HG02970 (cell line): Measurements from ENCODE around the gene PPP4R1.
"Not testable (repeated sequence)": the region's sequence is repeated elsewhere in the genome, so short reads cannot be mapped to it uniquely, and the experiment has no call there.

Experiments used
- ATAC-seq: cut with Tn5 transposase; IDR thresholded peaks from one replicate; pipeline ENCODE4 v1.9.1; 2021; ENCODE audit warnings: mild to moderate bottlenecking, moderate library complexity, moderate number of reproducible peaks; ENCODE audit not compliant: unreplicated experiment, low FRiP score

The PPP4R1 gene, protein sequence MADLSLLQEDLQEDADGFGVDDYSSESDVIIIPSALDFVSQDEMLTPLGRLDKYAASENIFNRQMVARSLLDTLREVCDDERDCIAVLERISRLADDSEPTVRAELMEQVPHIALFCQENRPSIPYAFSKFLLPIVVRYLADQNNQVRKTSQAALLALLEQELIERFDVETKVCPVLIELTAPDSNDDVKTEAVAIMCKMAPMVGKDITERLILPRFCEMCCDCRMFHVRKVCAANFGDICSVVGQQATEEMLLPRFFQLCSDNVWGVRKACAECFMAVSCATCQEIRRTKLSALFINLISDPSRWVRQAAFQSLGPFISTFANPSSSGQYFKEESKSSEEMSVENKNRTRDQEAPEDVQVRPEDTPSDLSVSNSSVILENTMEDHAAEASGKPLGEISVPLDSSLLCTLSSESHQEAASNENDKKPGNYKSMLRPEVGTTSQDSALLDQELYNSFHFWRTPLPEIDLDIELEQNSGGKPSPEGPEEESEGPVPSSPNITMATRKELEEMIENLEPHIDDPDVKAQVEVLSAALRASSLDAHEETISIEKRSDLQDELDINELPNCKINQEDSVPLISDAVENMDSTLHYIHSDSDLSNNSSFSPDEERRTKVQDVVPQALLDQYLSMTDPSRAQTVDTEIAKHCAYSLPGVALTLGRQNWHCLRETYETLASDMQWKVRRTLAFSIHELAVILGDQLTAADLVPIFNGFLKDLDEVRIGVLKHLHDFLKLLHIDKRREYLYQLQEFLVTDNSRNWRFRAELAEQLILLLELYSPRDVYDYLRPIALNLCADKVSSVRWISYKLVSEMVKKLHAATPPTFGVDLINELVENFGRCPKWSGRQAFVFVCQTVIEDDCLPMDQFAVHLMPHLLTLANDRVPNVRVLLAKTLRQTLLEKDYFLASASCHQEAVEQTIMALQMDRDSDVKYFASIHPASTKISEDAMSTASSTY

DNA sequence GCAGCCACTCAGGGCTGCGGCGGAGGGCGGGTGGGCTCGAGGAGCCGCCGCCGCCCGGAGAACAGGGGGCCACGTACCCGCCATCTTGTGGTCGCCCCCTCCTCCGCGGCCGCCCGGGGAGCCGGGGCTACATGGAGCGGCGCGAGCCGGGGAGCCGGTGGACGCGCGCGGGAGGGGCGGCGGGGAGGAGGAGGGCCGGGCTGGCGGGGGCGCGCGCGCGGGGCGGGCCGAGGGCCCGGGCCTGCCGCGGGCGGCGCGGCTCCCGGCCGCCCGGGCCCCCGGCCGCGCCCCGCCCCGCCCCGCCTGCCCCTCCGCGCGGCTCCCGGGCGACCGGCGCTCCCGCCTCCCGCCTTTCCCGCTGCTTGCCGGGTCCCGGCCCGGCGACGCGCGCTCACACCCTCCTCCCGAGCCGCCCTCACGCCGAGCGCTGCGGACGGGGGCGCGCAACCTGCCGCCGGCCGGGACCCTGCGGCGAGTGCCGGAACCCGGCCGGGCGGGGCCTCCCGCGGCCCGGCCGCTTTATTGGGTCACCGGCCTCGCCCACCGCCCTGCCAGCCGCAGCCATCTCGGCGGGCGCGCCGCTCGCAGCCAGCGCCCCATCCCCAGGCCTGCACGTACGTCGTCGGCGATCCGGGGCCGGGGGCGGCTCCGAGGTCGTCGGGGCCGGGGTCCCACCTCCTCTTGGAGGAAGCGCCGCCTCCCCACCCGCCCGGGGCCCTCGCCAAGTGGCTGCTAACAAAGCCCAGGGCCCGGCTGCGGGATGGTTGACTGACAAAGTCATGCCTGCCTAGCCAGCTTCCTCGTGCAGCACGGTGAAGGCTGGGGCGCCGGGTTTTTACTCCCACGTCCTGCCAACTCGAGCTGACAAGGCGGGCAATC is at the start of gene PPP4R1:
Gene PPP4R1, minus strand, starts transcription at position 159 of the 879 bp plus-strand sequence. Its CDS starts 75 bp downstream, at position 84.
- peak; percentile 67 for ATAC-seq

DNA sequence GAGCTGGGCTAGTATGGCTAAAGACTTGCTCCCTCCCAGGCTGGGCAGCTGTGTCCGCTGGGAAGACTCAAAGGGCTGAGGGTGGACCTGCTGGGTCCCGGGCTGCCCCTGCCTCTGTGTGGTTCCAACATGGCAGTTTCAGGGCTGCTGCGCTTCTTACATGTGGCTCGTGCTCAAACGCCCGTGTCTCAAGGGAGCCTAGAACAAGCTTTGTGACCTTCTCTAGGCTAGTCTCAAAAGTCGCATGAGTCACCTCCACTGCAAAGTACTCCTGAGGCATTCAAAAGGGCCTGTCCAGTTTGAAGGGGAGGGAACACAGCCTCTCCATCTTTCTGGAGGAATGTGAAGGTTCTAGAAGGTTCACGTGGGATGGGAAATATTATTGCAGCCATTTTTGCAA is 49.0 kb upstream of the PPP4R1 start:
- ATAC-seq = no peak

DNA sequence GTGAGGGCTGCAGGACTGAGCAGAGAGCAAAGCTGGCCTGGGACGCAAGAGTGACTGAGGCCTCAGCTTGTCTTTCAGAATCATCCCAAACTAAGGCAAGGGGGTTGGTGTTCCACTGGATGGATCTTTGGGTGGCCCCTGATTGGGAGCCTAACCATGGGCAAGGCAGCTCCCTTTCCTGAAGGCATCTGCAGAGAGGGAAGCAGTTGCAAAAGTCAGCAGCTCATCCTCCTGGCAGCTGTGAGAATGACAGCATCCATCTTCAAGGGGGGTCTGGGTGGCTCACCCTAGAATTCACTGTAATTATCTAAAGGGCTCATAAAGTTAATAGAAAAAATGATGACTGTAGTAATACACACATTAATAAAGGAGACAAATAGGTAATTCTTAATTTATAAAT is 47.2 kb upstream of the PPP4R1 start:
- ATAC-seq = no peak

DNA sequence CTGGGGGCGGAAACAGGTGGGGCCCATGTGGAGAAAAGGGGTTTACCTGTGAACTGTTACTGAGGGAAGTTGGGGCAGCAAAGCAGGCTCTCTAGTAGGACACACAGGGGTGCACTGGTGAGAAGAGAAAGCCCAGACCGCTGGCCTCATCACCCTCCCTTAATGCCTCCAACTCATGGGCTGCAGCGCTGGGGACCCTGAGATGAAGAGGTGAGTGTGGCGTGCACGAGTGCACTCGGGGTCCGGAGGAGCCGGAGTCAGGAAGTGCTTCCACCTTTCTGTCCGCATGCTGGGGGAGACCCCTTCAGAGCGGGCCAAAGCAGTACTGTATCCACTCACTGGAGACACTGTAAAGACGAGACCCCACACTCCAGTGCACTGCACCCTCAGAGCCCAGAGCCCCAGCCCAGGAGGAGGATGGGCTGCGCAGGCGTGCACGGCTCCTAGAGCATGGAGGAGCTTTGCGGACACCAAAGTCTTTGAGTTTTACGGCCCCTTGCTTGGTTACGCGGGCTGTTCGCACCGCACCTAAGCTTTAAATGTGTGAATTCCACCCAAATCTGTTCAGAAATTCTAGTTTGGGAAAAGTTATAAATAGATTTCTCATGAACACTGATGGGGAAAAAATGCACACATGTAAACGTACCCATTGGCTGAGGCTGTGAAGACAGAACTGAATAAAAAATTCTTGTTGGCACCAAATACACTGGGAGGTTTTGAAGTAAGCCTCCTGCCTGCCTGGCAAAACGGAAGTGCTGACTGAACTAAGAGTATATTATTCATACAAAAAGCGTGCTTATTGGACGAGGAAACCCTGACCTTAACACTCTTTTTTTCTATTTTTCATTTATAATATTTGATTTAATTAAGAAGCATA is 45.4 kb upstream of the PPP4R1 start:
- ATAC-seq = no peak

DNA sequence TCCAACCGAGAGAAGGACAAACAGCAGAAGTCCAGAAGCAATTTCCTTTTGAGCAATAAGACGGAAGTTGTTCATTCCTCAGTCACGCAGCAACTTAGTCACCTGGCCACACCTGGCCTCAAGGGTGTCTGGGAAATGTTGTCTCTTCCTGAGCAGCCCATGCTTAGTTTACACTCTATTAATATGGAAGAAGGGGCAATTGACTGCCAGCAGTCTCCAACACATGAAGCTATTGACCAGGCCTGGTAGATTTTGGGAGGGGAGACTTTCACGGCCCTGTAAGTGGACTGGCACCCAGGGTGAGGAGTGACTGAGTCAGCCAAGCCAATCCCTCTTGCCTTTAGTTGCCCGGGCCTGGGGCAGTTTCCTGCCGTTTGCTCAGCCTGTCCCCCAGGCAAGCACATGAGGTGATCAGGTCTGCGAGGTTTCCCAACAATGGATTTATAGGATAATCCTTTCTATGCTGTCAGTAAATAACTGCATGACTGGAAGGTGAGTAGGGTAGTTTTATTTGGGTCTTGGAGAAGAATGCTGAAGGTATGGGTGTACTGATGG is 43.8 kb upstream of the PPP4R1 start:
- no peak for ATAC-seq

DNA sequence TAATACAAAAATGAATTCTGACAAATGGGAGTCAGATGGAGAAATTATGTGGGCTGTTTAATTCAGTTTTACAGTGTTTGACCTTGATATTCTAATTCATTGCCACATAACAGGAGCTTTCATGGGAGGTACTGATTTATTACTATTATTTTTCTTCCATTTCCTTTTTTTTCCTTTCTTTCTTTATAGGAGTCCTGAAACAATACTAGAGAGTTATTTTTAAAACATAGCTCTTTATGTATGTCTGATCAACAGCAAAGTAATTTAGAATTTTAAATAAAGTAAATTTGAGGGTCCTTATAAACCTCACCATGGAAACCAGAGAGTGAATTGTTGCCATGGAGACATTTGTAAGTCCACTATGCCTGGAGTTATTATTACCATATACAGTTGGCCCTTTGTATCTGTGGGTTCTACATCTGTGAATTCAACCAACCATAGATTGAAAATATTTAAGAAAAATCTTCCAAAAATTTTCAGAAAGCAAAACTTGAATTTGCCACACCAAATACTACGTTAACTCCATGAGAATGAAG is 40.9 kb upstream of the PPP4R1 start:
- ATAC-seq = no peak

DNA sequence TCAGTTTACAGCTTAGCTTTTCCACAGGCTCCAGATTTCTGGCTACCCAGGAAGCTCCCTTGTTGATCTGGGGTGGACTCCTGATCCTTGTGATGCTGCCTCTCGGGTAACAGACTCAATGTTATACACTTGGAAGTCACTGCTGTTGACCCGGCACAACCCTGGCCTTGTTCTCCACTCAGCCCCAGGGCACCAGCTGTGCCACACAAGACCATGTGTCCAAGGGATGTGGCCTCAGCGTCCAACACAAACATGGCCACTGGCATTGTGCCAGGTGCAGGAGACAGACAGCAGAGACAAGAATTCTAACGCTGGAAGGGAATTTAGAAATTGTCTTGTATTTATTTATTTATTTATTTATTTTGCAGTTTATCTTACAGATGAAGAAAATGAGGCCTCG is 39.0 kb upstream of the PPP4R1 start:
- ATAC-seq = no peak

DNA sequence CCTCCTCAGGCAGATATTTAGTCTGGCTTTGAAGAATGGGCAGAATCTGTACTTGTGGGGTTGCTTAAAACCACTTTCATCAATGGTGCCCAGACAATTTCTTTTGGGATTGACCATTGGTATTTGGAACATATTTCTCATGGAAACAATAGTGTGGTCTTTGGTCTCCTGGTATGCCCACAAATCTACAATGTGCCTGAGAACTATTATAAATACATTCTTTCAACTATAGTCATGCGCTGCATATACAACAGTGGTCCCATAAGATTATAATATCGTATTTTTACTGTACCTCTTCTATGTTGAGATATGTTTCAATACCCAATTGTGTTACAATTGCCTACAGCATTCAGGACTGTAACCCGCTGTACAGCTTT is 34.8 kb upstream of the PPP4R1 start:
- ATAC-seq = no peak

DNA sequence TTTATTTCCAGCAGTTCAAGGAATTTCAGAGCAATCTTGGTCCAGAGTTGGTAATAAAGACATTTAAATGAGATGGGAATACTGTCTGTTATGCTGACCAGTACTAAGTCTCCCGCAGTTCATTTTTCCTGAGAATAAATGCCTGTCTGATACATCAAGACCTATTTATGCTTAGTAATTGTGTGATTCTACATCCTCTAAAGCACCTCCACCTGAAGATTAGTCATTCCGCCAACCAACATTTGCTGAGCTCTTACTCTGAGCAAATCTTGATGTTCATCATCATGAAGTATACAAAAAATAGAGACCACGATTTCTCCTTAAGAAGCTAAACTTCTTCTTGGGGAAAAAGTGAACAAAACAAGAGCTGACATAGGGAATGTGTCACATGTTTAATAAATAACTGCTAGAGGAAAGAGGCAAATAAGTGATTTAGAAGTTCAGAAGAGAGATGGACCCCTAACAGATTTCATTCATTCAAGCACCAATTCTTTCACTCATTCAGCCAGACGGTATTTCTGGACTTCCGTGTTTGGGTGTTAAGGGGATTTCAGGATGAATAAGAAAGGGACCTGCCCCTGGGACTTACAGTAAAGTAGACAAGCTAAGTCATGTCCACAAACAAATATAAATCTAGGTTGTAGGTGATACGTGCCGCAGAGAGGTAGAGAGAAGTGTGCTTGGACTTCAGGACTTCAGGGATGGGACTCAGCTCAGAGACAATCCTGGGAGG is 34.2 kb upstream of the PPP4R1 start:
- no peak for ATAC-seq

DNA sequence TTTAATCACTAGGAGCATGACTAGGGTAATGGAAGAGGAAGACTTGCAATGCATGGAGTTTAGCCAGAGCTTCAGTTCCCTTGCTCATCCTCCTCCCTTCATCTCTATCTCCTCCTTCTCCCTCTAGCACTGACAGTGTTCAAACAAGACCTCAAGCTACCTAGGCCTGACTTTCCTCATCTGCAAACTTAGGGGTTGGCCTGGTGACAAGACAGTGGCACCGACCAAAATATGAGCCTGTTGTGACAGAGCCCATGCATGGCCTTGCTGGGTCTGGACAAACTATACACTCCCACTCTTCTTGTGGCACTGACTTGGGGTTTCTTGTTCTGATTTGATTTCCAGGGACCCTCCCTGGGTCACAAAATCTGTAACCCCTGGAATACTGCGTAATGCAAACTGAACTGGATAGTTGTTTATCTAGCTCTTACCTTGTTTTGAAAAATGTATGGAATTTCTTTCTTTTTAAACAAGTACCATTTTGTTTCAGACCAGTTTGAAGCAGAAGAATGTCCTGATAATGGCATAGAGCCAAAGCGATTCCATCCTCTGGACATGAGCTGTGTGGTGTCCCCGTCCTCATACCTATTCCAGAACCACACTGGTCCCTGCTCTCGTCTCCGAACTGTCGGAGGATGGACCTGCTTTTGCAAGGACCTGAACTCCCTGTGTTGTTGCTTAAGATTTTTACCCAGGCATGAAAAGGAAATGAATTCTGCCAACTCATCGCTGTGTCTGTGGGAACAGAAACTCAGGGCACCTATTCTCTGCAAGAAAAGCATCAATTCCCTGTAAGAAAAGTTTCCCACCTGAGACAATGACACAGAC is 33.4 kb upstream of the PPP4R1 start:
- ATAC-seq = no peak

DNA sequence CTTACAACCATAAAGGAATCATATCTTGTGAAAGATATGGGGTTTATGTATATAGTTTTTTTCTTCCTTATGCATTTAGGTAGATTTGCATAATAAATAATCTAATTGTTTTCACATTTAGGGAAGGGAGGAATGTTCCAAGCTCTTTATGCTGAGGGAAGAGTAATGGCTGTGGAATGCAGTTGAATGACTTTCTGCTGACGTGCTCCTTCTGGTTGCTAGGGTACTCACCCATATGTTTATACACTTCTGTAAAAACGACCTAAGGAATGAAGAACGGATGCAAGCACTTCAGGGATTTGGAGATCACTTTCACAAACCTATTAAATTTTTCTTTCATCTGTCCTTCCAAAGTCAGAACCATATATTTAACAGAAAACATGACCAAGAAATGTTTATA is 29.2 kb upstream of the PPP4R1 start:
- no peak for ATAC-seq

DNA sequence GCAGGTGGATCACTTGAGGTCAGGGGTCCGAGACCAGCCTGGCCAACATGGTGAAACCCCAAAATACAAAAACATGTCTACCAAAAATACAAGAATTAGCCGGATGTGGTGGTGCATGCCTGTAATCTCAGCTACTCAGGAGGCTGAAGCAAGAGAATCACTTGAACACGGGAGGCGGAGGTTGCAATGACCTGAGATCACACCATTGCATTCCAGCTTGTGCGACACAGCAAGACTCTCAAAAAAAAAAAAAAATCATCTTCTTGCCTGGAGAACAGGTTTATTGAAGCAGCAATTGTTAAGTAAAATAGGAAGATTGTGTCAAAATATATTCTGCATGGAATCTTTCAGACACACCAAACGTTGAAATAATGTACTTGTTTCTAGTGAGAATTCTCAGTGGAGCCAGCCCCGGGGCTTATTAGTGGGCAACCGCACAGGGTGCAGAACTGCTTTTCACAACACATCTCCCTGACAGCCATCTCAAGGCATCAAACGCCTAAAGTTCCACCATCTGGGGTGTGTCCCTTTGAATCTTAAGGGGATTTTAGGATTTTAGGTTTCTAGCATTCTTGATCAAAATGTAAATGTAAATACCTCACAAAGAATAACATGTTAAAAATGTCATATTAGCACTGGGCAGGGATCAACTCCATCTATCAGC is 28.6 kb upstream of the PPP4R1 start:
- no peak for ATAC-seq

DNA sequence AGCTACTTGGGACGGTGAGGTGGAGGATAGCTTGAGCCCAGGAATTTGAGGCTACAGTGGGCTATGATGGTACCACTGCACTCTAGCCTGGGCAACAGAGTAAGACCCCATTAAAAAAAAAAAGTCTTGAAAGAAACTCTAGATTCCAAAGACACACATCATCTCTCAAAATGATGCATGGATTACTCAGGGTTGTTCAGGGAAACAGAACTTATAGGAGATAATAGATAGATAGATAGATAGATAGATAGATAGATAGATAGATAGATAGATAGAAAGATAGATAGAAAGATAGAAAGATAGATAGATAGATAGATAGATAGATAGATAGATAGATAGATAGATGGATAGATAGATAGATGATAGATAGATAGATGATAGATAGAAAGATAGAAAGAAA is 26.7 kb upstream of the PPP4R1 start:
- ATAC-seq = not testable (repeated sequence)

DNA sequence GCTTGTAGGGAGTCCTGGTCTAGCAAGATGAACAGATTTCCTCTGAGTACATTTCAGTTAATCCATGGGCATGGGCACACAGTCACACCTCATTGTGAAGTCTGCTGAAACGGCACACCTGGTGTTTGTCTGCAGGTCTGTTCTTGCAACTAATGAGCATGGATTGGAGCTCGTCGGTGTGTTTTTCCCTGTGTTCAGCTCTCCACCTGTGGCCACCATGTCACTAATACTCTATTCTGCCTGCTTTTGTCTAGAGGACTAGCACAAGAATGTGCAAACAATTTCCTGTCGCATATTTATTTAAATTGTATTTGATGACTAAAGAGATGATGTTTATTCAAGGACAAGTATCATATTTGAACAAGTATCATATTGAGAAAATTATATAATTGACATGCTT is 24.5 kb upstream of the PPP4R1 start:
- no peak for ATAC-seq

DNA sequence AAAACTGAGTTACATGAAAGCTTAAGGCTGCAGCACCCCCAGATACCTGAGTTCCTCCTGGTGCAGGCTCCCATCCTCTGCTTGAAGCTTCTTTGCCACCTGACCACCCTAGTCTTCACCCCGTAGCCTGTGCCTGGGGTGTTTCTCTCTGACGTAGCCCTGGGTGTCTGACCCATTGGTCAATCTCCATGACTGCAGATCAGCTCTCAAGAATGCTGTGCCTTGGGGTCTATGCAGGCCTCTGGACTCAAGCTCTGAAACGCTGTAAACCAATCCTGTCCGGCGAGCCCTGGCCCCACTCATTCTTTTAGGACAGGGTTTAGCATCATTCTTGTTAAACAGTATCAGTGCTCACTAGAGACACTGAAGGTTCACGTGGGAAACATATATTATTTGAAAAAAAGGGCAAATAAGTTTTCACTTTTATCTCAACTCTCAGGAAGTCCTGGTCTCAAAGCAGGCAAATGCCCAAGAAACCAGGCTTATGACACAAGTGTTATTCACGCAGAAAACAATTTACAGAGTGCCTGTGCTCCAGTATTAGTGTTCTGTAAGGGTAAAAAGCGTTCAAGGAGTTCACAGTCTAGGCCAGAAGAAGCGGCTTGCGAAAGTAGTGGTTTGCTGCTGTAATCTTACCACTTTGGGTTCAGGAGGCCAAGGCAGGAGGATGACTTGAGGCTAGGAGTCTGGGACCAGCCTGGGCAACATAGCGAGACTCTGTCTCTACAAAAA is 22.8 kb upstream of the PPP4R1 start:
- ATAC-seq = no peak

DNA sequence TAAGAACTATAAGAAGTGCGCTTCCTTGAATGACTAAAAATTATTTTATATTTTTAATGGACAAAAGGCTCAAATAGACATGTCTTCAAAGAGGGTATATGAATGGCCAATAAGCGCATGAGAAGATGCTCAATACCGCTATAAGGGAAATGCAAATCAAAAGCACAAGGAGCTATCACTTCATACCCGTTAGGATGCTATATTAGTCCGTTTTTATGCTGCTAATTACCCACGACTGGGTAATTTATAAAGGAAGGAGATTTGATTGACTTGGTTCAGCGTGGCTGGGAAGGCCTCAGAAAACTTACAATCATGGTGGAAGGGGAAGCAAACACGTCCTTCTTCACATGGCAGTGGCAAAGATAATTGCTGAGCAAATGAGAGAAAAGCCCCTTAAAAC is 20.5 kb upstream of the PPP4R1 start:
- no peak for ATAC-seq
